IPS-11a (cell line): ENCODE results near the gene ATAD3C.
"Not testable (repeated sequence)": the region's sequence is repeated elsewhere in the genome, so short reads cannot be mapped to it uniquely, and the experiment has no call there.

Experiments used
- H3K4me3 ChIP-seq: one replicate; pipeline ENCODE4 v1.5.1; 2013; ENCODE audit warnings: low read depth, low read length, control low read depth

The ATAD3C gene

GRCh38 chr1:1440262-1441001 is 9.1 kb upstream of the ATAD3C start:
- H3K4me3 ChIP-seq, result no peak overlapping the region

GRCh38 chr1:1441002-1441888 is 8.2 kb upstream of the ATAD3C start:
- H3K4me3 ChIP-seq, result no peak overlapping the region

- H3K4me3 ChIP-seq, result no peak overlapping the region
These were observed 7.3 kb upstream of the ATAD3C start for GRCh38 chr1:1442069-1442770.

GRCh38 chr1:1446631-1447030 is 2.9 kb upstream of the ATAD3C start:
- H3K4me3 ChIP-seq, result not testable (repeated sequence)

- H3K4me3 ChIP-seq, result not testable (repeated sequence)
These were observed 1.1 kb downstream of the ATAD3C start for GRCh38 chr1:1450616-1451015.

GRCh38 chr1:1451696-1452364 is 2.3 kb downstream of the ATAD3C start:
- H3K4me3 ChIP-seq, result no peak overlapping the region

GRCh38 chr1:1452365-1452739 is 2.9 kb downstream of the ATAD3C start:
- H3K4me3 ChIP-seq, result not testable (repeated sequence)

GRCh38 chr1:1452882-1453281 is 3.4 kb downstream of the ATAD3C start:
- no peak overlapping the region for H3K4me3 ChIP-seq

GRCh38 chr1:1454286-1455056 is 5.0 kb downstream of the ATAD3C start:
- not testable (repeated sequence) for H3K4me3 ChIP-seq

- no peak overlapping the region for H3K4me3 ChIP-seq
These were observed 5.9 kb downstream of the ATAD3C start for GRCh38 chr1:1455366-1455884.

GRCh38 chr1:1455934-1456333 is 6.4 kb downstream of the ATAD3C start:
- H3K4me3 ChIP-seq, result not testable (repeated sequence)

- not testable (repeated sequence) for H3K4me3 ChIP-seq
These were observed 7.3 kb downstream of the ATAD3C start for GRCh38 chr1:1456683-1457255.

- not testable (repeated sequence) for H3K4me3 ChIP-seq
These were observed 9.7 kb downstream of the ATAD3C start for GRCh38 chr1:1459156-1459555.

- H3K4me3 ChIP-seq, result not testable (repeated sequence)
These were observed 10.2 kb downstream of the ATAD3C start for GRCh38 chr1:1459711-1460110.

- H3K4me3 ChIP-seq, result no peak overlapping the region
These were observed 11.1 kb downstream of the ATAD3C start for GRCh38 chr1:1460540-1461130.

GRCh38 chr1:1461721-1462317 is 12.3 kb downstream of the ATAD3C start:
- H3K4me3 ChIP-seq, result no peak overlapping the region

GRCh38 chr1:1462318-1462966 is 13.0 kb downstream of the ATAD3C start:
- no peak overlapping the region for H3K4me3 ChIP-seq

GRCh38 chr1:1463312-1463711 is 13.8 kb downstream of the ATAD3C start:
- H3K4me3 ChIP-seq, result no peak overlapping the region
